H9 (cell line): ENCODE data around the gene SHC1. TPM values are rescaled to one million over a fixed set of nuclear protein-coding genes. Genes with fewer than 3 reads are reported as not detected.

Experiments
- DNase-seq: peaks from one replicate; pipeline ENCODE4 v3.0.0-alpha.2; 2017
- H2AFZ ChIP-seq: one replicate; pipeline ENCODE4 v1.6.1; 2013; ENCODE audit warnings: mild to moderate bottlenecking, low read length, control low read depth, moderate library complexity
- H2AK5ac ChIP-seq: 2 replicates; pipeline ENCODE4 v1.6.1; 2013; ENCODE audit warnings: low read length, control low read depth, mixed read lengths; ENCODE audit not compliant: insufficient read length
- H2BK120ac ChIP-seq: one replicate; pipeline ENCODE4 v1.6.1; 2013; ENCODE audit warnings: low read depth, mild to moderate bottlenecking, low read length, control low read depth, inconsistent platforms; ENCODE audit not compliant: poor library complexity, severe bottlenecking
- H2BK12ac ChIP-seq: 2 replicates; pipeline ENCODE4 v1.6.1; 2013; ENCODE audit warnings: low read length, control low read depth, mixed read lengths, low read depth; ENCODE audit not compliant: insufficient read length
- H2BK15ac ChIP-seq: 2 replicates; pipeline ENCODE4 v1.6.1; 2013; ENCODE audit warnings: low read depth, low read length, control low read depth
- H2BK20ac ChIP-seq: one replicate; pipeline ENCODE4 v1.6.1; 2013; ENCODE audit warnings: low read depth, mild to moderate bottlenecking, low read length, control low read depth, inconsistent platforms; ENCODE audit not compliant: poor library complexity, severe bottlenecking
- H2BK5ac ChIP-seq: 2 replicates; pipeline ENCODE4 v1.6.1; 2013; ENCODE audit warnings: low read length, control low read depth, mixed read lengths; ENCODE audit not compliant: insufficient read length
- H3K14ac ChIP-seq: 2 replicates; pipeline ENCODE4 v1.6.1; 2013; ENCODE audit warnings: low read length, control low read depth; ENCODE audit not compliant: insufficient read depth
- H3K18ac ChIP-seq: 2 replicates; pipeline ENCODE4 v1.6.1; 2013; ENCODE audit warnings: low read depth, mild to moderate bottlenecking, mixed read lengths, low read length, control low read depth; ENCODE audit not compliant: insufficient read length
- H3K23ac ChIP-seq: 2 replicates; pipeline ENCODE4 v1.6.1; 2013; ENCODE audit warnings: low read length, control low read depth, mixed read lengths, low read depth; ENCODE audit not compliant: insufficient read length
- H3K23me2 ChIP-seq: 2 replicates; pipeline ENCODE4 v1.6.1; 2013; ENCODE audit warnings: low read depth, mild to moderate bottlenecking, mixed read lengths, low read length, control low read depth; ENCODE audit not compliant: insufficient read length, poor library complexity, severe bottlenecking
- H3K27ac ChIP-seq: 2 replicates; pipeline ENCODE4 v1.5.1; 2013; ENCODE audit warnings: low read length, control low read depth, mixed read lengths, low read depth; ENCODE audit not compliant: insufficient read length
- H3K27me3 ChIP-seq: 2 replicates; pipeline ENCODE4 v1.6.1; 2013; ENCODE audit warnings: low read length, control low read depth, inconsistent platforms; ENCODE audit not compliant: insufficient read depth
- H3K4ac ChIP-seq: 2 replicates; pipeline ENCODE4 v1.6.1; 2013; ENCODE audit warnings: low read depth, mild to moderate bottlenecking, control low read depth, inconsistent platforms, low read length, moderate library complexity
- H3K4me1 ChIP-seq: 2 replicates; pipeline ENCODE4 v1.6.1; 2013; ENCODE audit warnings: low read length, control low read depth, inconsistent platforms; ENCODE audit not compliant: insufficient read depth
- H3K4me2 ChIP-seq: 2 replicates; pipeline ENCODE4 v1.6.1; 2013; ENCODE audit warnings: low read length, control low read depth, mixed read lengths; ENCODE audit not compliant: insufficient read length, insufficient read depth
- H3K56ac ChIP-seq: 2 replicates; pipeline ENCODE4 v1.6.1; 2013; ENCODE audit warnings: low read depth, mild to moderate bottlenecking, mixed read lengths, low read length, control low read depth; ENCODE audit not compliant: insufficient read length
- H3K79me1 ChIP-seq: 2 replicates; pipeline ENCODE4 v1.6.1; 2013; ENCODE audit warnings: low read depth, mild to moderate bottlenecking, moderate library complexity, low read length, control low read depth, inconsistent platforms; ENCODE audit not compliant: insufficient read depth, poor library complexity, severe bottlenecking
- H3K79me2 ChIP-seq: 2 replicates; pipeline ENCODE4 v1.6.1; 2013; ENCODE audit warnings: low read length, control low read depth, inconsistent platforms; ENCODE audit not compliant: insufficient read depth
- H3K9ac ChIP-seq: 2 replicates; pipeline ENCODE4 v1.6.1; 2013; ENCODE audit warnings: low read length, control low read depth, mixed read lengths; ENCODE audit not compliant: insufficient read length; ENCODE audit errors: extremely low read depth
- H3K9me3 ChIP-seq: one replicate; pipeline ENCODE4 v1.6.1; 2013; ENCODE audit warnings: low read depth, low read length, inconsistent platforms; ENCODE audit not compliant: control insufficient read depth
- H3T11ph ChIP-seq: one replicate; pipeline ENCODE4 v1.6.1; 2013; ENCODE audit warnings: mild to moderate bottlenecking, low read length, control low read depth, inconsistent platforms
- H4K20me1 ChIP-seq: one replicate; pipeline ENCODE4 v1.6.1; 2013; ENCODE audit not compliant: control insufficient read depth, insufficient read length, insufficient read depth
- H4K5ac ChIP-seq: 2 replicates; pipeline ENCODE4 v1.6.1; 2013; ENCODE audit warnings: low read depth, mild to moderate bottlenecking, mixed read lengths, low read length, control low read depth; ENCODE audit not compliant: insufficient read length
- H4K8ac ChIP-seq: replicated peaks from 2 replicates; pipeline ENCODE4 v1.6.1; 2013; ENCODE audit warnings: low read length, control low read depth, mixed read lengths, low read depth; ENCODE audit not compliant: insufficient read length
- H4K91ac ChIP-seq: 2 replicates; pipeline ENCODE4 v1.6.1; 2013; ENCODE audit warnings: low read depth, mild to moderate bottlenecking, moderate library complexity, mixed read lengths, low read length, control low read depth; ENCODE audit not compliant: insufficient read length
- H3K27ac Mint-ChIP-seq, 3 experiments: 2 replicates in 2 of 3; 3 replicates in 1 of 3; pipeline ENCODE4 v1.8.0; 2020 to 2021; ENCODE audit warnings: mixed read lengths in 3 of 3, mild to moderate bottlenecking in 1 of 3, moderate library complexity in 1 of 3
- H3K27me3 Mint-ChIP-seq: 2 replicates; pipeline ENCODE4 v1.8.0; 2021; ENCODE audit warnings: low read depth, mild to moderate bottlenecking, moderate library complexity, mixed read lengths
- H3K36me3 Mint-ChIP-seq, 3 experiments: 2 replicates in 2 of 3; 3 replicates in 1 of 3; pipeline ENCODE4 v1.8.0; 2020 to 2021; ENCODE audit warnings: low read depth in 3 of 3, mixed read lengths in 3 of 3; ENCODE audit not compliant: insufficient read depth in 1 of 3
- H3K4me1 Mint-ChIP-seq, 2 experiments: 2 replicates each; pipeline ENCODE4 v1.8.0; 2020; ENCODE audit warnings: mixed read lengths in 2 of 2
- H3K4me3 Mint-ChIP-seq, 2 experiments: 2 replicates in 1 of 2; 3 replicates in 1 of 2; pipeline ENCODE4 v1.8.0; 2020 to 2021; ENCODE audit warnings: mild to moderate bottlenecking in 2 of 2, mixed read lengths in 2 of 2, moderate library complexity in 1 of 2
- H3K9me3 Mint-ChIP-seq, 2 experiments: 2 replicates in 1 of 2; 3 replicates in 1 of 2; pipeline ENCODE4 v1.8.0; 2020; ENCODE audit warnings: mild to moderate bottlenecking in 2 of 2, mixed read lengths in 2 of 2, moderate library complexity in 1 of 2
- CTCF ChIP-seq: fragments of 200-600 bp; sonication (generic); conservative IDR thresholded peaks from 3 replicates; pipeline ENCODE4 v1.8.0; 2021; ENCODE audit warnings: antibody characterized with exemption, mild to moderate bottlenecking
- WGBS: extraction: QIAGEN DNeasy Blood & Tissue Kit; methylation state at CpG from one replicate; pipeline ENCODE4 v1.1.7; 2013; ENCODE audit warnings: missing lambda C conversion rate, low lambda C conversion rate, mixed read lengths; ENCODE audit not compliant: insufficient read length; ENCODE audit errors: extremely low coverage; 5-methylcytosine and 5-hydroxymethylcytosine counted together
- total RNA-seq: library from RNA; stranded (reverse); gene quantifications from 2 replicates; pipeline ENCODE4 v1.2.1, GENCODE V29; 2021

Gene SHC1
- total RNA-seq, 1 experiment from 2014 or later = 168 TPM

GRCh38 chr1:154936555-154937084 is 33.9 kb downstream of the SHC1 start, which contains the start of gene PMVK:
PMVK (minus strand) TSS chr1:154936719; CDS start chr1:154936685, 34 bp downstream.
- Histone ChIP-seq H3K4ac (no peak within 1 kb of the TSS), H4K20me1 (no peaks in the 10 kb centered on the region), H4K91ac (peak within 1 kb of the TSS; percentile 0), H3K18ac (peak within 1 kb of the TSS; percentile 100), H2BK12ac (peak within 1 kb of the TSS; percentile 70), H3K4me1 (peaks cover 3% of the 10 kb centered on the region), H4K8ac (peak within 1 kb of the TSS; percentile 22), H2BK20ac (peak within 1 kb of the TSS; percentile 91), H3K4me2 (peak within 1 kb of the TSS; percentile 93), H4K5ac (peak within 1 kb of the TSS; percentile 84), H3K14ac (peak within 1 kb of the TSS; percentile 99), H3T11ph (peak within 1 kb of the TSS; percentile 92), H2BK5ac (peak within 1 kb of the TSS; percentile 79), H3K27me3 (no peaks in the 10 kb centered on the region), H2AFZ (peak within 1 kb of the TSS; percentile 66), H3K23me2 (peaks cover 11% of the 10 kb centered on the region), H3K27ac (peak within 1 kb of the TSS; percentile 74), H2BK15ac (no peak within 1 kb of the TSS), H3K23ac (no peak within 1 kb of the TSS), H3K9ac (peak within 1 kb of the TSS; percentile 96), H3K79me2 (no peaks in the 10 kb centered on the region), H3K9me3 (no peaks in the 10 kb centered on the region), H2BK120ac (peak within 1 kb of the TSS; percentile 95), H3K79me1 (no peaks in the 10 kb centered on the region), H2AK5ac (no peak within 1 kb of the TSS), H3K56ac (peak within 1 kb of the TSS; percentile 48)
- peak; percentile 96 for DNase-seq
- Mint-ChIP-seq H3K9me3 (no peaks in the 10 kb centered on the region; a peak in 2 of 5 replicates), H3K4me3 (peak within 1 kb of the TSS; percentile 81 to 93), H3K4me1 (peaks cover 30 to 32% of the 10 kb centered on the region in 2 experiments), H3K27ac (peak within 1 kb of the TSS; percentile 99 to 100 (median 99)), H3K27me3 (no peaks in the 10 kb centered on the region; the same call in 1 of the 2 replicates), H3K36me3 (no peaks in the 10 kb centered on the region; a peak in 1 of 7 replicates)
- peak; percentile 28; the same call in 1 of the 3 replicates for TF ChIP-seq CTCF
- no CpG with 5 or more reads among the region's 45 CpGs for WGBS
